Measurements from ENCODE around the gene HAUS7.

HAUS7 gene

DNA sequence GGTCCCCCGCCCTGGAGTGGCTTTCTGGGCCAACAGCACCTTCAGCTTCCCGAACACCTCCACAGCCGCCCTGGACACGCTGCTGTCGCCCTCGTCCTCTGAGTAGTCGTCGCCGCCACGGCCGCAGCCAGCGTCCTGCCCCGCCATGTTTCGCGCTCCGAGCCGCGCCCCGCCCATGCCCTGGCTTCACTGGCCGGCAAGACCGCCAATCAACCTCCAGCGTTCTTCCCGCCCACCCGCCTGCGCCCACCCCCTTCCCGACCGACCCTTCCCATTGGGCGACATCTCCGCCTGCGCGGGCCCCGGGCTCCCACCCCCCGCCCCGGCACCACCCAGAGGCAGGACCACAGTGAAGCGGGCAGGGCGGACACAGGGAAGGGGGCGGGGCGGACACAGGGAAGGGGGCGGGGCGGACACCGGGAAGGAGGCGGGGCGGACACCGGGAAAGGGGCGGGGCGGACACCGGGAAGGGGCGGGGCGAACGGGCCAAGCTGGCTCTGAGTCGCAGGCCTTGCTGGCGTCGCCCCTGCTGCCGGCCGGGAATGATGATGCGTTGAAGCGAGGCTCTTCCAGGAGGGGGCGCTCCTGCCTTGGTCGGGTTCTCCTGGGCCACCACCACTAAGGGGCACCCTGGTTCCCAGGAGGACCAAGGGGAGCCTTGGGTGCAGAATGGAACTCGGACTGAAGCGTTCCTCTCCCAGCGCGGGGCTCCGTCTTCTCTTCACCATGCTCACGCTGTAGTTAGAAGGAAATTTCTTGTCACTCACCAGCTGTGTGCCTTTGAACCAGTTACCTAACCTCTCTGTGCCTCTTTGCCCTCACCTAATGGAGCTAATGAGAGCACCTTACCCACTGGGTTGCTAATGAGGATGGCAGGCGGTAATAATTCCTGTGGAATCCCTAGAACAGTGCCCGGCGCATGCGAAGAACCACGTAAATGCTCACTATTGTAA is at the start of gene HAUS7:
Gene HAUS7, minus strand, starts transcription at position 166 of the 953 bp plus-strand sequence. Its CDS starts 19 bp downstream, at position 147.
- peak; percentile 61 for DNase-seq

DNA sequence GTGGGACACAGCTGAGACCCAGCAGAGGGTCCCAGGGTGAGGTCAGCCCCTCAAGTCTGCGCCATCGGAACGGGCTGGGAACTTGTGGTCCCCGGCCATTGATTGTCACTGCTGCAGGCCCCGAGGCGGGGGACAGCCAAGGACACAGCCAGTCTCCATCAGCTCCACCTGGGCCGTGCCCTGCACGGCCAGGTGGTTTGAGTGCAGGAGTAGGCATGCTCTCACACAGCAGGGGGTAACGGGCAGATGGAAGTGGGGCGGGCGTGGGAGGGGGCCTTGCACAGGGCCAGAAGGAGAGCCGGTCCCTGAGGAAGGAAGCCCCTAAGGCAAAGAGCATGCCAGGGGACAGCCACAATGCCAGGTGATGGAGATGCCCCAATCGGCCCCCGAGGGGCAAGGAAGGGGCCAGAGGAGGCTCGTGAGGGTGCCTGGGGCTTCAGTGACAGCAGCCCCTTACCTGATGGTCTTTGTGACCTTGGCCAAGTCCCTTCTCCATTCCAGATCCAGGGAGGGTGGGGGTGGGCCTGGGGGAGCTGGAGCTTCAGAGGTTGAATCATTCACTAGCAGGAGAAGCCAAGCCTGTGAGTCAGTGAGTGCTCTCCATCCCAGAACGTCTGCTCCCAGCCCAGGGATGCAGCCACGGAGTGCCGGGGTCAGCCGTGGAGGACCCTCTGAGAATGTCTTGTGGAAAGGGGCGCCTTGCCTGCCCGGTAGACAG is 49.4 kb upstream of the HAUS7 start:
- DNase-seq, result no peak

DNA sequence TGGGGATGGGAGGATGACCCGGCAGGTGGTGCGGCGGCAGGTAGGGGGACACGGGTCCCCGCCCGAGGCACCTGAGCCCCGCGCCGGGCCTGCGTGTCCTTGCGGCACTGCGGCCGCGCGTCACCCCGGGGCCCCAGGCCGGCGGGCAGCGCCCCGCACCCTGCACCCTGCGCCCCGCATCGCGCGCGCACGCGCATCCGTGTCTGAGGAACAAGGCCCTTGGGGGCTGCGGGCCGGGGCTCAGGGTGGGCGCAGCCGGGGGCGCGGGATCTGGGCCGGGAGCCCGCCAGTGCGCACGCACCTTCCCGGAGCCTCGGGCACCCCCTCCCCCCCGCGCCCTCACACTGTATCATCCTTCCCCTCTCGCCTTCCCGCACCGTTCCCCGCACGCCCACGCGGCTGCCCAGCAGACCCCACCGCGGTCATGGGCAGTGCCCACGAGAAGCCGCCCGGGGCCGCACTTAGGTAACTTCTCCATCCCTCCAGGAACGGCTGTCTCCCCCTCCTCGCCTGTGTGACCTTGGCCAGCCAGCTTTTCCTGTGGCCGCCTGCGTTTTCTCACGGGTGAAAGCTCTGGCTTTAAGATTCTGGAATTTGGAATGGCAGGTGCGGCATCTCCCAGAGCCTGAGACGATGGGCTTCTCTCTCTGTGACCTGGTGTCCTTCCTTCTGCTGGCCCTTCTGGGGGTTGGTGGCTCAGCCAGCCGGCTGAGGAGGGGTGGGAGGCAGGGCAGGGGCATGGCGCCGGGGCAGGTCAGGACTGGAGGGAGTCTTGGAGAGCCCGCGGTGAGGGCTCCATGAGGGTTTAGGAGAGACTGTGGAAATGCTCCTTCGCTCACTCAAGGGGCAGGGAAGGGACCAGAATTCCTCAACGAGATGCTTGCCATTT is 47.8 kb upstream of the HAUS7 start:
- no peak for DNase-seq

DNA sequence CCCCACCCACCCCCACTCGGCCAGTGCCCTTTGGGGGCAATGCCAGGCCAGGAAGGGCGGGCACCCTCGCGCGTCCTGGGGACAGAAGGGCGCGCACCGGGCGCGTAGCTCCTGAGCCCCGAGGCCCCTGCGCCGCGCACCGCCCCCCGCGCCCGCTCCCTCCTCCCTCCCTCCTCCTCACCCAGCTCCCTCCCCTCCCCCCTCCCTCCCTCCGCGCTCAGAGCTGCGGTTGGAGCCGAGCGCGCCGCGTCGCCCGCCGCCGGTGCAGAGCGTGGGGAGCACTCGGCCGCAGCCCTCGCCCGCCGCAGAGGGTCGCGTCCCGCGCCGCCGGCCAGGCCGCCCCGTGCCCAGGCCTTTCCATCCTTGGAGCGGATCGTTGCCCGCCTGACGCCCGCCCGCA is 47.0 kb upstream of the HAUS7 start, which contains the start of gene ATP2B3:
Gene ATP2B3, plus strand, starts transcription at position 220 of the 400 bp plus-strand sequence. CDS start 18,606 bp downstream, outside the sequence.
- DNase-seq, result no peak

DNA sequence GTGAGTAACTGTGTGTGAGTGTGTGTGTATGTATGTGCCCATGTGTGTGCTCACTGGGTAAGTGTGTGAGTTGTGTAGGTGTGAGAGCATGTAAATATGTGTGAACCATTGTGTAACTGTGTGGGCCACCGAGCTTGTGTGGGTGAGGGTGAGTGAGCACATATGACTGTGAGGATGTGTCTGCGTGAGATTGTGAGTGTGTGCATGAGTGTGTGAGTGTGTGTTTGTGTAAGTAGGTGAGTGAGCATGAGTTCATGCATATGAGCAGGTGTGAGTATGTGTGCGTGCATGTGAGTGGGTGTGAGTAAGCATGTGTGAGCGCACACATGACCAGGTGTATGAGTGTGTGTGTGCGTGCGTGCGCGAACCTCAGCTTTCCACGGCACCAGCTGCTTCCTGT is 45.7 kb upstream of the HAUS7 start:
- no peak for DNase-seq

DNA sequence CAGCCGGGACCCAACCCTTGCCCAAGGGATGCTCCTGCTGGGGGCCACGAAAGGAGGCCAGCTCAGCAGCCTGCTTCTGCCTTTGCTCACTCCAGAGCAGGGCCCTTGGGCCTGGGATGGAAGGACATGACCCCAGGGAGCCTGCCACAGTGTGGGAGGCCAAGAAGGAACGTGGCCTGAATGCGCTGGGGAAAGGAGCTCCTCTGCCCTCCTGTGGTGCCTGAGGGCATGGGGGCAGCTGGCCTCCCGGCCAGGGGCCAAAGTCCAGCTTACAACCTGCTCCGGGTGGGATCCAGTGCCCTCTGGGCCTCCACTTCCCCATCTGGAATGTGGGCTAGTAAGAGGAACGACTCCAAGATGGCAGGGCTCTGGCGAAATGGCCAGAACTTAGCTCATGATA is 45.1 kb upstream of the HAUS7 start:
- no peak for DNase-seq

DNA sequence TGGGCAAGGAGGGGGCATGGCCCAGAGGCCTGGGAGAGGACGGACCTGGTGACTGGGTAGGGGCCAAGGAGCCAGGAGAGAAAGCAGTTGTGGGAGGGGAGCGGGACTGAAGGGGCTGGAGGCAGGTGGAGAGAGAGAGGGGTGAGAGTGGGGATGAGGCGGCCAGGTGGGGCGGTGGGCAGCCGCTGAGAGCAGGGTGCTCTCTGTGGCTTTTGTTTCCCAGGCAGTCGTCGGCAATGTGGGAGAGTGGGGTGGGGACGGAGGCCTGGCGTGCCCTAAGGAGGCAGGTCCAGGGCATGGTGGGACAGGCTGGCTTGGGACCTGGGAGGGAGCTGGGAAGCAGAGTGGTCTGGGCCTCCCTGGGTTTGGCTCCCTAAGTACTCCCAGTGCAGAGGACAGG is 43.9 kb upstream of the HAUS7 start:
- no peak for DNase-seq

DNA sequence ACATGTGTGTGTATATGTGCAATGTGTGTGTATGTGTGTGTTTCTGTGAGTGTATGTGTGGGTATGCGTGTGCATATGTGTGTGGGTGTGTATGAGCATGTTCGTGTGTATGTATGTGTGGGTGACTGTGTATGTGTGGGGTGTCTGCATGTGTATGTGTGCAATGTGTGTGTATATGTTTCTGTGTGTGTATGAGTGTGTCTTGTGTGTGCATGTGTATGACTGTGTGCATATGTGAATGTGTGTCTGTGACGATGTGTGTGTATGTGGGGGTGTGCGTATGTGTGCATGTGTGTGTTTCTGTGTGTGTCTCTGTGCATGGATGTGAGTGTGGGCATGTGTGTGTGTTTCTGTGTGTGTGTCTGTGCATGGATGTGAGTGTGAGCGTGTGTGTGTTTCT is 42.9 kb upstream of the HAUS7 start:
- no peak for DNase-seq

DNA sequence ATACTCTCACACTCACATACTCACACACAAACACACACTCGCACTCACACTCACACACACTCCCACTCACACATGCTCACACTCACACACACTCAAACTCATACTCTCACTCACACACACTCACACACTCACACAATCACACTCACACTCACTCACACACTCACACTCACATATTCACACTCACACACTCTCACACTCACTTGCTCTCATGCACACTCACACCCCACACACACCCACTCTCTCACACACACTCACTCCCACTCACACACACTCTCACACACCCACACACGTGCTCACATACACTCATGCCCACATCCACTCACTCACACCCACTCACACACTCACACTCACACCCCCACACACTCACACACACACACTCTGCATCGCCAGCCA is 42.1 kb upstream of the HAUS7 start:
- DNase-seq, result no peak

DNA sequence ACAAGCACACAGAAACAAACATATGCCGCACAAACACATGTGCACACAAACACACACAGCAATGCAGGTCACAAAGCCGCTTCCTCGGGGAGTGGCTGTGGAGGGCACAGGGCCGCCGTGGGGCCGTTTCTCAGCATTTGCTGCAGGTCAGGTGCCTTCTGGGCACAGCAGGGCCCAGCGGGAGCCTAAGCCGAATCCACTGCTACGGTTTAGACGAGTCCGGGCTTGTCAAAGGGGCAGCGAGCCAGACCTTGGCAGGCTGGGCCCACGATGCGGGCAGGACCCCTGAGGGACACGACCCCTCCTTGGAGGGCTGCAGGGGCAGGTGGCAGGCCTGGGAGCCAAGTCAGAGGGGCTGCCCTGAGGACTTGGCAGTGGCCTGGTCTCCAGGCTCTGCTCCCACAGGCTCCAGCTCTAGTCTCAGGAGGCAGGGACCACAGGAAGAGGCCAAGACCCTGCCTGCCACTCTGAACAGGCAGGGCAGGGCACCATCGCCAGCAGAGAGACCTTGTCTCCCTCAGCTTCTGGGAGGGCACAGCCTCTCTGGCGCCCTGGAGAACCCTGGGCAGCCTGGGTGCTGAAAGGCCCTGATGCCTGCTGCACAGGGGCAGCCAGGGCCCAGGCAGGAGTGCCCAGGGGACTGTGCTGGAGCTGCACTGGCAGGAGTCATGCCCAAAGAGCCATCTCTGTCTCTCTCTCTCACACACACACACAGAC is 41.6 kb upstream of the HAUS7 start:
- no peak for DNase-seq

DNA sequence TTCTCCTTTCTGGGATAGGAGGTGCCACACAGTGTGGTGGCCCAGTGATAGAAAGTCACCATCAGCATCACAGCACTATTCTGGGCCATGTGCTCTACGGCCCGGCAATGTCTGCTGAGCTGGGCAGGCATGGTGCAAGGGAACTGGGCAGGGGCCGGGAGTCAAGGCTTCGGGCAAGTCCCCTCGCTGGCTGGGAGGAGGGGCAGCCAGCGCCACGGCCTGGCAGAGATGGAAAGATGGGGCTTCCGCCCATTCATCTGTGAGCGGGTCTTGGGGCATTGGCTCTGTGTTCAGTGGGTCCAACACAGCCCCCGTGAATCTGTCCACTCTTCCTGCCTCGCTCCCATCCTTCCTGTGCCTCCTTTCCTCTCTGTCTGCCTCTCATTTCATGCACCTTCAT is 40.0 kb upstream of the HAUS7 start:
- no peak for DNase-seq

DNA sequence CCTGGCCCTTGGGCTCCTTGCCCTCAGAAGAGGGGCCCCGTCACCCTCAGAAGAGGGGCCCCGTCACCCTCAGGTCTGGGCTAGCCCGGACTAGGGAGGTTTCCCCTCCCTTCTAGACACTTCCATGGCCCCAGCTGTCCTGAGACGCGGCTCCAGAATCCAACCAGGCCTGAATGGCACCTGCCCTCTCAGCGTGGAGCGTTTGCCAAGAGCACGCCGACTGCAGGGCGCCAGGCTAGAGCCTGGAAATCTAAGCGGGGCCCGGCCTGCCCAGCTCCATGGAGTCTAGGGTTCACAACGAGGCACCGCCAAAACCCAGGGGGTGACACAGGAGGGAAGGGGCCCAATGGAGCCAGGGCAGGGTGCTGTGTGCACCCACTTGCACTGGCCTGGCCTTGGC is 39.2 kb upstream of the HAUS7 start:
- DNase-seq, result no peak

DNA sequence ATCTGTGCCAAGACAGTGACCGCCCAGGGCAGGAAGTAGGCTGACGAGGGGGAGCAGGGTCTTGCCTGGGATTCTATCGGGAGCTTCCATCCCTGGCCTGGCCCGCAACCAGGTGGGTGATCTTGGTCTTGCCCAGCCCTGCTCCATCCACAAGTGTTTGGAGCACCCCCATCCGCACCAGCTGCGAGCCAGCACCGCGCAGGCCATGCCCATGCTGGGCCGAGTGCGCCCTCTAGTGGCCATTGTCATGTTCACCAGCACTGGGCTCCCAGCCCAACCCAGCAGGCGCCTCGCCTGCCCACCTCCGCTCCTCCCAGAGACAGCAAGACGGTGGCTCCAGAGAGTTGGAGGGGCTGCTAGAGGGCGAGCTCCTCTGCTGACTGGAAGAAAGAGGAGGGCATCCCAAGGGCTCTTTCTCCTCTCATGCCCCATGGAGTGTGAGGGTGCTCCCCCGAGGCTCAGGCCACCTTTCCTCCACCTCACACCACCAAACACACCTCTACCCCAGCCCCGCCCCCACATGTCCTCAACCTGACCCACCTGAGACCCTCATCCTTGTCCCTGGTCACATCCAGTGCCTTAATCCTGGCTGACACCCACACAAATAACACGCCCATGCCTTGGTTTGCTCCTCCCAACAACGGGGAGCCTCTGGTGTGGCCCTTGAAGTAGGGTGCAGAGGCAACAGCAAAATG is 37.3 kb upstream of the HAUS7 start:
- DNase-seq, result peak; percentile 36

DNA sequence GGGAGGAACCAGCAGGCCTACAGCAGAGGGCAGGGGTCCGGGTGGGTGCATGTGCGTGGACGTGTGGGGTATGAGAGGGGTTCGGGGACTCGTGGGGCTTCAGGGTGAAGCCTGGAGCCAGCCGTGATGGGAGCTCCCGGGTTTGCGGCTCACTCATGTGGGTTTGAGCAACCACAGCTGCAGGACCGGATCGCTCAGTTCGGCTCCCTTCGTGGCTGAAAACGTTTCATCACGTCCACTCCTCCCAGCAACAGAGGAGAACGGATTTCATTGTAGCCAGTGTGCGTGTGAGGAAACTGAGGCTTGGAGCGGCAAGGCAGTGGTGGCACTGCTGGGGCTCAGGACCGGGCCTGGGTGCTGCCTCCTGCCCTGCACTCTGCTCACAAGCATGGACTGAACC is 35.0 kb upstream of the HAUS7 start:
- no peak for DNase-seq

DNA sequence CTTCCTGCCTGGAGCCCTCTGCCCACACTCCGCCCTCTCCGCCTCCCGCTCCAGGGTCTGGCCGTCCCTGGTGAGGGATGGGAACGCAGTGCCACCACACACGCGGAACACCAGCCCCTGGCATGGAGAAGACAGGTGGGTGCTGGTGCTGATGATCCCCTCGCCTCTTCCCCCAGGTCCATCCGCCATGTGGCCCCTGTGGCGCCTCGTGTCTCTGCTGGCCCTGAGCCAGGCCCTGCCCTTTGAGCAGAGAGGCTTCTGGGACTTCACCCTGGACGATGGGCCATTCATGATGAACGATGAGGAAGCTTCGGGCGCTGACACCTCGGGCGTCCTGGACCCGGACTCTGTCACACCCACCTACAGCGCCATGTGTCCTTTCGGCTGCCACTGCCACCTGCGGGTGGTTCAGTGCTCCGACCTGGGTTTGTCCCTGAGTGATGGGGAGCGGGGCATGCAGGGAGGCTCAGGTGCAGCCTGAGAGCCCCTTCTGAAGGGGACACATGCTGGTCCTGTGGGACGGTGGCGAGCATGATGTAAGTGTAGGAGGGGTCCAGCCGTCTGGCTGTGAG is 34.2 kb upstream of the HAUS7 start:
- no peak for DNase-seq

DNA sequence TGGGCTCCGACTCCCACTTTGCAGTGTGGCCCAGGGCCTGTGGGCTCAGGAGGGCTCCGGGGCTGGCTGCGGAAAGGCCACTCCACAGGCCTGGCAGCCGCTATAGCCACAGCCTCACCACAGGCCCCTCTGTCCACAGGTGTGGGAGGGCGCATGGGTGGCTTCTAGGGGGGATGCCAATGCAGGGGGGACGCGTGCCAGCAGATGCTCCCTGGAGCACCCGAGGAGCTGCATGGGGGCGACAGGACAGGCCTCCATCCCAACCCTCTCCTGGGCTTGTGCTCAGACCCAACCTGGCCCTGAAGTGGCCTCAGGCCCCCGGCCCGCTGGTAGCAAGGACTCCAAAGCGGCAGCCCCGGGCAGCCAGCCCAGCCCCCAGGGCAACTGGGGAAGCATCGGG is 32.4 kb upstream of the HAUS7 start:
- DNase-seq, result no peak

DNA sequence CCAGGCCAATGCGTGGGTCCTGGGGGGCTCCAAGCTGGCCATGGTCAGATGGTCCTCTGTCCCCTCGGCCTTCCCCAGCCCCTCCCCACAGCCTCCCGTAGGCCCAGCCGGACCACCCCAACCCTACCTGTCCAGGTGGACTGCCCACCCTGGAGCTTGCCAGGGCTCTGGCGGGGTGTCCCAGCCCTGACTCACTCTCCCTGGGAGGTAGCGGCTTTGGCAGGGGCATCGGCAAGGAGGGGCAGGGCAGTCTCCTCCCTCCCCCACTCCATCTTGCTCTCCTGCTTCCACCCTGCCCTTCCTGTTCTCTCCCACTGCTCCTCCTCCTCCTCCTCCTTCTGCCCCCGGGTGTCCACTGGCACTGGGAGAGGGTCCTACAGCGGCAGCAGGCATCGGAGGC is 31.8 kb upstream of the HAUS7 start:
- no peak for DNase-seq

DNA sequence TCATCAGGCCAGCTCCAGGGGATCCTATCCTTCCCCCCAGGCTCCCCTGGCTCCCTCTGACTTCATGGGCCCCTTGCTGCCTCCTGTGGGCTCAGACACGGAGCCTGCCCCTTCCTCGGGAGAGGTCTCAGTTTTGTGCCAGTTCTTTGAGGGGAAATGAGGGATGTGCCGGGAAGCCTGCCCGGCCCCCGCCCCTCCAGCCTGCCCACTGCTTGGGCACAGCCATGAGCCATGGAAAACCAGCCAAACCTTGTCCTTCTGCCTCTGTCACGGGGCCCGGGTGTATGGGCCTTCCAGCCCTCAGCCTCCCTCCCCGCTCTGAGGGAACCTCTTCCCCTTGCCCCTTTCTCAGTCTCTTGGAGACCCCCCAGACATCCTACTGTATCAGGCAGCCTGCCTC is 31.2 kb upstream of the HAUS7 start:
- DNase-seq, result no peak

DNA sequence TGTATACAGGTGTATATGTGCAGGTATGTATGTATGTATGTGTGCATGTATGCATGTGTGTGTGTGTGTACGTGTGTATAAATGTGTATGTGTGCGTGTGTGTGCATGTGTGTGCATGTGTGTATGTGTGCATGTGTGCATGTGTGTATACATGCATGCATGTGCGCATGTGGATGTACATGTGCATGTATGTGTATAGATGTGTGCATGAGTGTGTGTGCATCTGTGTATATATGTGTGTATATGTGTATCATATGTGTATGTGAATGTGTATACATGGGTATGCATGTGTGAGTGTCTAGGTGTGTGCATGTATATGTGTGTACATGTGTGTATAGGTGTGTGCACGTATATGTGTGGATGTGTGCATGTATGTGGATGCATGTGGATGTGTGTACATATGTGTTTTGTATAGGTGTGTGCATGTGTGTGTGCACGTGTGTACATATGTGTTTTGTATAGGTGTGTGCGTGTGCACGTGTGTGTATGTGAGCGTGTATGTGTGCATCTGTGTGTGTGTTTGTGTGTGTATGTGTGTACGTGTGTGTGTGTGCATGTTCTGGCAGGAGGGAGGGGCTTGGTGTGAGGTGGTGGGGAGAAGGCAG is 30.4 kb upstream of the HAUS7 start:
- DNase-seq, result no peak

DNA sequence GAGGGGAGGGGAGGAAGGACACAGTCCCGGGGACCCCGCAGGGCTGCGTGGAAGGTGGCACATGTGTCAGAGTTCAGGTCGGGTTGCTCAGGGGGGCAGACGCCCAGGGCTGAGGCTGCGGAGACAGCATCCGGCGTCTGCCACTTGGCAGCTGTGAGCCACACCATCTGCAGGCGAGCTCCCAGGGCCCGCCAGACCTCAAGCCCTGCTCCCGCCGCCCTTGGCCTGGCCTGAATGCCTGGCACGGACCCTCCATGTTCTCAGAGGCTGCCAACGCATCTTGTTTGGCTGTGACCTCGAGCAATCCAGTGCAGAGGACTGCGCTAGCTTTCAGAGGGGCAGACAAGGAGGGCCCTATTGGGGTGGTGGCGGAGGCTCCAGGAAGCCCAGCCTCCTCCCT is 29.5 kb upstream of the HAUS7 start:
- no peak for DNase-seq

DNA sequence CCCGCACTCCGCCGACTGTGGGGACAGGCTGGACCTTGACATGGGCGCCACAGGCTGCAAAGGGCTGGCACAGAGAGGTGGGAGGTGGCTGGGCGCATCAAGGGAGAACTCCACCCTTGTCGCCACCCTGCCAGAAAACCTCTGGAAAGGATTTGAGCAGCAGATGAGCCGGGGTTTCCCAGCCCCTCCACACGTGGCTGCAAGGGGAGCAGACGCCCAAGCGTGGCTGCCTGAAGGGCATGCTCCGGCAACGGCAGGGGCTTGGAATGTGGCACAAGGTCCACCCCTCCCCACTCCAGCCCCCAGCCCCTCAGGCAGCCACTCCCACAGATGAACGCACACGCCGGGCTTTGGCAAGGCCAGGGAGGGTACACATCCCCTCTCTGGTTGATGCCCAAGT is 29.0 kb upstream of the HAUS7 start:
- no peak for DNase-seq

Measured in NCI-H524 treated with DMSO at 0.1 percent for 48 hours (cell line).